GM13977 (cell line): Measurements from ENCODE around the gene RIMBP2.

ENCODE experiments used
- DNase-seq: peaks from one replicate; pipeline ENCODE4 v3.0.0; 2012; ENCODE audit warnings: low spot score
- in situ Hi-C: fragments of 300-500 bp; cut with MboI; formaldehyde crosslinking; loops from one replicate; pipeline ENCODE4 v1.12.0; 2022; ENCODE audit warnings: low sequenced_read_pairs, low pct_unique_long_range_greater_than_20kb, mixed read lengths, inconsistent platforms; ENCODE audit not compliant: unreplicated experiment
- TF ChIP-seq, protein P1 (sequence below): IDR thresholded peaks from 2 replicates; pipeline ENCODE4 v1.5.1; 2012; ENCODE audit warnings: mild to moderate bottlenecking, control low read depth; ENCODE audit not compliant: insufficient read depth; ENCODE audit errors: extremely low read depth, missing control alignments

Gene RIMBP2

DNA sequence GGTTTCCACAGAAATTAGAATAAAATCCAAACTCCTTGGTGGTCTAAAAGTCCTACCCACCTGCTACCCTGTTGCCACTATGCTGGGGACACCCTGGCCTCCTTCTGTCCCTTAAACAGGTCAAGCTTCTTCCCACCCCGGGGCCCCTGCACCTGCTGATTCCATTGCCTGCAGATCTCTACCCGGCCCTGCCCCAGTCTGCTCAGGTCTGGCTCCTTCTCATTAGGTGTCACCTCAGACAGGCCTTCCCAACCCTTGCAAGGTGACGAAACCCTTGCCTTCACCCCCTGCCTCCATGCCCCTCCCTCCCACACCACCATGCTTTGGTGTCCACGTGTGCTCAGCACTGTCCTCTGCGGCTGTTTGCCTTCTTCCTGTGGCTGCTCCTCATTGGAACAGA lies 207.8 kb downstream of the RIMBP2 start:
- no peak for DNase-seq
- TF ChIP-seq, protein P1, sequence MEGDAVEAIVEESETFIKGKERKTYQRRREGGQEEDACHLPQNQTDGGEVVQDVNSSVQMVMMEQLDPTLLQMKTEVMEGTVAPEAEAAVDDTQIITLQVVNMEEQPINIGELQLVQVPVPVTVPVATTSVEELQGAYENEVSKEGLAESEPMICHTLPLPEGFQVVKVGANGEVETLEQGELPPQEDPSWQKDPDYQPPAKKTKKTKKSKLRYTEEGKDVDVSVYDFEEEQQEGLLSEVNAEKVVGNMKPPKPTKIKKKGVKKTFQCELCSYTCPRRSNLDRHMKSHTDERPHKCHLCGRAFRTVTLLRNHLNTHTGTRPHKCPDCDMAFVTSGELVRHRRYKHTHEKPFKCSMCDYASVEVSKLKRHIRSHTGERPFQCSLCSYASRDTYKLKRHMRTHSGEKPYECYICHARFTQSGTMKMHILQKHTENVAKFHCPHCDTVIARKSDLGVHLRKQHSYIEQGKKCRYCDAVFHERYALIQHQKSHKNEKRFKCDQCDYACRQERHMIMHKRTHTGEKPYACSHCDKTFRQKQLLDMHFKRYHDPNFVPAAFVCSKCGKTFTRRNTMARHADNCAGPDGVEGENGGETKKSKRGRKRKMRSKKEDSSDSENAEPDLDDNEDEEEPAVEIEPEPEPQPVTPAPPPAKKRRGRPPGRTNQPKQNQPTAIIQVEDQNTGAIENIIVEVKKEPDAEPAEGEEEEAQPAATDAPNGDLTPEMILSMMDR: no peak
- in situ Hi-C loops: no loop called here

DNA sequence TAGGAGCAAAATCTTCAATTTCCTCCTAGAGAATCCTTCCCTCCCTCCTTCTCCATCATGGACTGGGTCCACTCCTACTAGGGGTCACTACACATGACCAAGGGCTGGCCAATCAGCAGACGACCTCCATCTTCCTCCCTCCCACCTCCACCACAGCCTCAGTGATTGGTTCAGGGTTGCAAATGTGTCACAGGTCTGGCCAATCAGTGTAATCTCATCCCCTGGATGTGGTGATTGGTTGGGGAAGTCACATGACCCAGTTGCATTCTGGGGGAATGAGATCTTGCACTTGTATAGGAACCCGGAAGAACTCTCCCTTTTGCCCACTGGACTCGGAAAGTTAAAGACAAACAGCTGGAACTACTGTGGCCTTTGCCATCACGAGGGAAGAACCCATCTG lies 209.3 kb downstream of the RIMBP2 start:
- DNase-seq: no peak
- in situ Hi-C loops: no loop called here

DNA sequence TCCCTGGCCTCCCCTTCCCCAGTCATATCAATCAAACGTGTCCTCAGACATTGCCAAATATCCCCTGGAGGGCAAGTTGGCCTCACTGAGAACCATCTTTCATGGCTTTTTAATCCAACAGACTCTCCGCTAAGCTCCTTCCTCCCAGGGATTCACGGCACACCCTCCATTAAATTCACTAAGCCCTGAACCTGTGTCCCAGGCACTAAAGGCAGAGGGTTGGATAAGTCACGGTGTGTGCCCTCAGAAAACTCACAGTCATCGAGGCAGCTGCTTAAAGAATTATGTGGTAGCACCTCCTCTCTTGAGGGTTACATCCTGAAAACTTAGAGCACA lies 211.3 kb downstream of the RIMBP2 start:
- in situ Hi-C loops: no loop called here
- TF ChIP-seq, protein P1: no peak
- no peak for DNase-seq

More for the DNA sequence above, 209.3 kb downstream of the RIMBP2 start:
- TF ChIP-seq, protein P1: no peak

DNA sequence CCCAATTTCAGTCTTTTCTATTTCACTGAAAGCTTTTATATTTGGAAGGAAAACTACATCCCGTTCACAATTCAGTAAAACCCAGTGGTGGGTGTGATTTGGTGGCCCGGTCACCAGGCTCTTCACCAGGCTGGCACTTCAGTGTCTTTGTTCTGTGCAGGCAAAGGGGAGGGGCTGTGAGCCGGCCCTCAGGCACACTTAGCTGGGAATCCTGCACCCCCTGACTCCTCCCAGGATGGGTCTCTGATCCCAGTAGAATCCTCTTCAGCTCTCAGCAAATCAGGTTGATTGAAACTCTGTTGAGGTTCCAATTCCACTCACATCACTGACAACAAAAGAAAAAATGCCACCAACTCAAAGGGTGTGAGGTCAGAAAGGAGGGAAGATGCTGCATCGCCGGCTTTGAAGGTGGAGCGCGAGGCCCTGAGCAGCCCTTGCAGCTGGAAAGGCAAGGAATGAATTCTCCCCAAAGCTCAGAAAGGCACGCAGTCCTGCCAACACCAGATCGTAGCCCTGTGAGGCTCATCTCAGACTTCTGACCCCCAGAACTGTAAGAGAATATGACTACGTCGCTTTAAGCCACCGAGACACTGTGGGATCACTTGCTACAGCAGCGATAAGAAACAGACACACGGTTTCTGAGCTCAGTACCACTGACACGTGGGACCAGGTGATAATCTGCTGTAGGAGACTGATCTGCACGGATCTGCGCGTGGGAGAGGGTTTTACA lies 211.8 kb downstream of the RIMBP2 start:
- in situ Hi-C loops: no loop called here
- TF ChIP-seq, protein P1: no peak
- DNase-seq: no peak

DNA sequence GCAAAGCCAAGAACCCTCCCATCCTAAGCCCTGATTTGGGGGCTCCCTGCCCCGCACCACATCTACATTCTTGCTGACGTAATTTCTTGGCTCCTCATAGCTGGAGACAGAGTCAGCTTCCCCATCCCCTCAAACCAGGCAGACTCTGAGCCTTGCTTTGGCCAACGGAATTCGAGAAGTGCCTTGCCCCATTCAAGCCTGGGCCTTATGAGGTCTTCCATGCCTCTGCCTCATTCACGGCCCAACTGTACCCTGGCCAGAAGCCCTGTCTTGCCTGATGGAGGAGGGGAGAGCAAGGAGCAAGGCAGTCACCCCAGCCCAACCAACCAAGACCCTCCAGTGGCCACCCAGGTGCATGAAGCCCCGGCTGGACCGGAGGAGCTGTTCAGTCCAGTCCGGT lies 214.3 kb downstream of the RIMBP2 start:
- TF ChIP-seq, protein P1: no peak
- DNase-seq: no peak
- in situ Hi-C loops: no loop called here

DNA sequence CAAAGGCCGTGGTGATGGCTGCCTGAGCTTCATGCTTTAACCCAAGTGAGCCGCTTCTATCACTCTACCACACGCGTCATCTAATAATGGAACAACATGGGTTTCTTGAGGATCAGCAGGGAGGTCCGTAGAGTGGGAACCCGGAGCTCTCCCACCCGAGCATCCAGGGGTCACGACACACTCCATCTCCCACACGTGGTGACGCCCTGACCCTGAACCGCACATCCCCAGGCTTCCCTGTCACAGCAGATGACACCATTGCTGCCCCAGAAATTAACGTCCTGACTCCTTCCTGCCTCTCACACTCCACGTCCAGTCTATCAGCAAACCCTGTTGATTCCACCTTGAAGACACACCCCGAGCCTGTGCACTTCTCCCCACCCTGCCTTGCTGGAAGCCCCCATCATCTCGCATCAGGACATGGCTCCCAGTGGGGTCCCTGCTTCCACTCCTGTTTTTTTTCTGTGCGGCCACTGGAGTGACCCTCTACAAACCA lies 215.2 kb downstream of the RIMBP2 start:
- TF ChIP-seq, protein P1: no peak
- no peak for DNase-seq
- in situ Hi-C loops: no loop called here
